GM10266 (cell line): ENCODE data around the gene WEE2.

ENCODE experiments used
- DNase-seq: peaks from one replicate; pipeline ENCODE4 v3.0.0; 2012; ENCODE audit errors: extremely low spot score
- CTCF ChIP-seq: IDR thresholded peaks from 2 replicates; pipeline ENCODE4 v1.5.1; 2012; ENCODE audit warnings: mild to moderate bottlenecking, low read depth; ENCODE audit not compliant: control insufficient read depth, insufficient read depth; ENCODE audit errors: missing control alignments

Gene WEE2

GRCh38 chr7:141714571-141714970 is 6.4 kb downstream of the WEE2 start:
- DNase-seq = no peak
- no peak for TF ChIP-seq CTCF

GRCh38 chr7:141715018-141715417 is 6.9 kb downstream of the WEE2 start:
- no peak for TF ChIP-seq CTCF
- DNase-seq = no peak

GRCh38 chr7:141715794-141716689 is 7.9 kb downstream of the WEE2 start:
- no peak for TF ChIP-seq CTCF
- DNase-seq = no peak

- no peak for DNase-seq
- no peak for TF ChIP-seq CTCF
Observed at GRCh38 chr7:141717450-141717849, 9.3 kb downstream of the WEE2 start.

GRCh38 chr7:141722529-141722928 is 14.4 kb downstream of the WEE2 start:
- DNase-seq = no peak
- TF ChIP-seq CTCF = no peak

GRCh38 chr7:141729020-141729419 is 20.9 kb downstream of the WEE2 start:
- no peak for TF ChIP-seq CTCF

GRCh38 chr7:141731476-141732149 is 23.5 kb downstream of the WEE2 start:
- DNase-seq = no peak
- TF ChIP-seq CTCF = no peak

More at GRCh38 chr7:141729020-141729419, 20.9 kb downstream of the WEE2 start:
- DNase-seq = no peak
